ENCODE data around the gene RFX2. TPM values are rescaled to one million over a fixed set of nuclear protein-coding genes. Genes with fewer than 3 reads are reported as not detected.

RFX2 gene
- total RNA-seq, 1 donor from 2014 or later = 6.5 TPM

GRCh38 chr19:6062274-6062673 is 48.0 kb downstream of the RFX2 start:
- no peak for DNase-seq (ENCODE audit: low read depth)
- no peaks in the 10 kb centered on the region for H3K36me3 ChIP-seq (ENCODE audit: control insufficient read depth, insufficient read depth, low read length)
- no peaks in the 10 kb centered on the region for H3K27me3 ChIP-seq (ENCODE audit: control insufficient read depth, insufficient read depth, low read length)
- H3K4me3 ChIP-seq (ENCODE audit: low read depth, low read length) = no peak overlapping the region
- no peak for TF ChIP-seq CTCF (IDR thresholded peaks at IDR 0.05; ENCODE audit: insufficient read depth, low read length, poor library complexity, severe bottlenecking)

- TF ChIP-seq CTCF (IDR thresholded peaks at IDR 0.05; ENCODE audit: insufficient read depth, low read length, poor library complexity, severe bottlenecking) = no peak
- Histone ChIP-seq H3K27me3 (ENCODE audit: control insufficient read depth, insufficient read depth, low read length) (no peaks in the 10 kb centered on the region), H3K4me3 (ENCODE audit: low read depth, low read length) (no peak overlapping the region), H3K36me3 (ENCODE audit: control insufficient read depth, insufficient read depth, low read length) (no peaks in the 10 kb centered on the region)
- DNase-seq (ENCODE audit: low read depth) = no peak
Observed at GRCh38 chr19:6061376-6062130, 48.7 kb downstream of the RFX2 start.

GRCh38 chr19:6060600-6061375 is 49.5 kb downstream of the RFX2 start:
- peak; percentile 44 for DNase-seq (ENCODE audit: low read depth)
- no peak for TF ChIP-seq CTCF (IDR thresholded peaks at IDR 0.05; ENCODE audit: insufficient read depth, low read length, poor library complexity, severe bottlenecking)
- Histone ChIP-seq H3K4me3 (ENCODE audit: low read depth, low read length) (no peak overlapping the region), H3K27me3 (ENCODE audit: control insufficient read depth, insufficient read depth, low read length) (no peaks in the 10 kb centered on the region), H3K36me3 (ENCODE audit: control insufficient read depth, insufficient read depth, low read length) (no peaks in the 10 kb centered on the region)

- H3K36me3 ChIP-seq (ENCODE audit: control insufficient read depth, insufficient read depth, low read length) = no peaks in the 10 kb centered on the region
- no peak overlapping the region for H3K4me3 ChIP-seq (ENCODE audit: low read depth, low read length)
- DNase-seq (ENCODE audit: low read depth) = no peak
Observed at GRCh38 chr19:6059988-6060599, 50.2 kb downstream of the RFX2 start.

GRCh38 chr19:6059396-6059947 is 50.8 kb downstream of the RFX2 start:
- DNase-seq (ENCODE audit: low read depth) = no peak
- TF ChIP-seq CTCF (IDR thresholded peaks at IDR 0.05; ENCODE audit: insufficient read depth, low read length, poor library complexity, severe bottlenecking) = no peak

More at GRCh38 chr19:6059988-6060599, 50.2 kb downstream of the RFX2 start:
- no peaks in the 10 kb centered on the region for H3K27me3 ChIP-seq (ENCODE audit: control insufficient read depth, insufficient read depth, low read length)
- no peak for TF ChIP-seq CTCF (IDR thresholded peaks at IDR 0.05; ENCODE audit: insufficient read depth, low read length, poor library complexity, severe bottlenecking)

More at GRCh38 chr19:6059396-6059947, 50.8 kb downstream of the RFX2 start:
- Histone ChIP-seq H3K27me3 (ENCODE audit: control insufficient read depth, insufficient read depth, low read length) (no peaks in the 10 kb centered on the region), H3K4me3 (ENCODE audit: low read depth, low read length) (no peak overlapping the region), H3K36me3 (ENCODE audit: control insufficient read depth, insufficient read depth, low read length) (no peaks in the 10 kb centered on the region)

All from kidney epithelial cell (primary cell).